ENCODE results near the gene CAPN13. TPM values are rescaled to one million over a fixed set of nuclear protein-coding genes. Genes with fewer than 3 reads are reported as not detected.

CAPN13 gene
- total RNA-seq, 1 donor from 2014 or later: not detected

- H3K4me1 Mint-ChIP-seq: peaks cover 6% of the 10 kb centered on the region
- Histone ChIP-seq H3F3A (ENCODE audit: low read depth) (no peaks in the 10 kb centered on the region), H3K4me3 (no peak overlapping the region), H3K9ac (no peak overlapping the region), H3K36me3 (no peaks in the 10 kb centered on the region), H3K9me3 (ENCODE audit: low read depth) (no peaks in the 10 kb centered on the region), H4K20me1 (ENCODE audit: low read depth) (no peaks in the 10 kb centered on the region), H3K4me2 (no peak overlapping the region), H3K27me3 (no peaks in the 10 kb centered on the region), H3K4me1 (no peaks in the 10 kb centered on the region), H2AFZ (replicated peaks) (no peak overlapping the region), H3K79me2 (ENCODE audit: low read depth) (no peaks in the 10 kb centered on the region), H3K27ac (no peak overlapping the region)
- no peak overlapping the region for H3K4me3 Mint-ChIP-seq
- no peaks in the 10 kb centered on the region for H3K27me3 Mint-ChIP-seq (ENCODE audit: insufficient read depth, low read depth)
- no peaks in the 10 kb centered on the region for H3K9me3 Mint-ChIP-seq
- H3K27ac Mint-ChIP-seq: no peak overlapping the region
- DNase-seq (ENCODE audit: low spot score): no peak
- TF ChIP-seq EZH2 (IDR thresholded peaks at IDR 0.05) (no peak), EZH2phosphoT487 (IDR thresholded peaks at IDR 0.05) (no peak), CTCF (IDR thresholded peaks at IDR 0.05) (no peak)
- no peaks in the 10 kb centered on the region for H3K36me3 Mint-ChIP-seq
Measured at GRCh38 chr2:30729031-30729430, 78.2 kb downstream of the CAPN13 start.

GRCh38 chr2:30722936-30723725, 84.1 kb downstream of the CAPN13 start:
- no peaks in the 10 kb centered on the region for H3K36me3 Mint-ChIP-seq
- H3K4me3 Mint-ChIP-seq: no peak overlapping the region
- no peaks in the 10 kb centered on the region for H3K9me3 ChIP-seq (ENCODE audit: low read depth)

GRCh38 chr2:30721668-30722647, 85.3 kb downstream of the CAPN13 start:
- no peaks in the 10 kb centered on the region for H3K36me3 Mint-ChIP-seq
- peaks cover 4% of the 10 kb centered on the region for H3K27me3 Mint-ChIP-seq (ENCODE audit: insufficient read depth, low read depth)
- Histone ChIP-seq H3K27ac (no peak overlapping the region), H3K4me2 (no peak overlapping the region), H2AFZ (replicated peaks) (no peak overlapping the region), H3K9me3 (ENCODE audit: low read depth) (no peaks in the 10 kb centered on the region), H3K4me1 (no peaks in the 10 kb centered on the region), H3K36me3 (no peaks in the 10 kb centered on the region), H3K4me3 (no peak overlapping the region), H3K27me3 (no peaks in the 10 kb centered on the region), H3K9ac (no peak overlapping the region), H3F3A (ENCODE audit: low read depth) (no peaks in the 10 kb centered on the region), H3K79me2 (ENCODE audit: low read depth) (no peaks in the 10 kb centered on the region), H4K20me1 (ENCODE audit: low read depth) (no peaks in the 10 kb centered on the region)
- H3K9me3 Mint-ChIP-seq: no peaks in the 10 kb centered on the region
- no peak overlapping the region for H3K27ac Mint-ChIP-seq
- TF ChIP-seq EZH2 (IDR thresholded peaks at IDR 0.05) (no peak), CTCF (IDR thresholded peaks at IDR 0.05) (no peak), EZH2phosphoT487 (IDR thresholded peaks at IDR 0.05) (no peak)
- H3K4me1 Mint-ChIP-seq: no peaks in the 10 kb centered on the region
- no peak overlapping the region for H3K4me3 Mint-ChIP-seq
- no peak for DNase-seq (ENCODE audit: low spot score)

More at GRCh38 chr2:30722936-30723725, 84.1 kb downstream of the CAPN13 start:
- Histone ChIP-seq H3K9ac (no peak overlapping the region), H3K27me3 (no peaks in the 10 kb centered on the region), H3K36me3 (no peaks in the 10 kb centered on the region), H3K79me2 (ENCODE audit: low read depth) (no peaks in the 10 kb centered on the region), H3K27ac (no peak overlapping the region), H3K4me1 (no peaks in the 10 kb centered on the region), H4K20me1 (ENCODE audit: low read depth) (no peaks in the 10 kb centered on the region), H3F3A (ENCODE audit: low read depth) (no peaks in the 10 kb centered on the region), H3K4me2 (no peak overlapping the region), H2AFZ (replicated peaks) (no peak overlapping the region), H3K4me3 (no peak overlapping the region)
- Mint-ChIP-seq H3K27ac (no peak overlapping the region), H3K4me1 (no peaks in the 10 kb centered on the region), H3K9me3 (no peaks in the 10 kb centered on the region), H3K27me3 (ENCODE audit: insufficient read depth, low read depth) (peaks cover 4% of the 10 kb centered on the region)
- DNase-seq (ENCODE audit: low spot score): no peak
- no peak for TF ChIP-seq EZH2phosphoT487 (IDR thresholded peaks at IDR 0.05)
- TF ChIP-seq CTCF (IDR thresholded peaks at IDR 0.05): no peak
- no peak for TF ChIP-seq EZH2 (IDR thresholded peaks at IDR 0.05)
